NCI-H2196 (cell line): Measurements from ENCODE around the gene EGLN1.
A peak's percentile ranks its signal among the peaks of the same experiment; 100 is the strongest.
"Not testable (repeated sequence)": the region's sequence is repeated elsewhere in the genome, so short reads cannot be mapped to it uniquely, and the experiment has no call there.

Experiments
- DNase-seq: peaks from one replicate; lab custom pipeline; 2025; ENCODE audit not compliant: unreplicated experiment; lab: John Stamatoyannopoulos, UW

The EGLN1 gene

GRCh38 chr1:231364192-231364591 lies 57.9 kb downstream of the EGLN1 start:
- no peak for DNase-seq

DNA sequence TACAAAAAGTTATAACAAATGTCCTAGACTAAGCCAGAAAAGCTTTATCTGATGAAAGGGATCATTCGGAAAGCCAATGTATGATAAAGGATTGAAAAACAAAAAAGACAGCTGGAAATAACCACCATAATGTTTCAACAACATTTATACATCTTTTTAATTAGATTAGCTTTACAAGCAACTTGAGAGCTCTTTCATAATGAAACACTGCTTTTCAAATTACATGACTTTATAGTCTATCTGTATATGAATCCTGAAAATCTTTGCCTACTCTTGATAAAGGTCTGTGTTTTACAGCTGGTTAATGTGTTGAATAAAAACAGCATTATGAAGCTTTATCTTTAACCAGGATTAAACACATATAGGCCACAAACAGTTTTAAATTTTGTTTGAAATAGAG lies 58.5 kb downstream of the EGLN1 start:
- DNase-seq, result no peak

DNA sequence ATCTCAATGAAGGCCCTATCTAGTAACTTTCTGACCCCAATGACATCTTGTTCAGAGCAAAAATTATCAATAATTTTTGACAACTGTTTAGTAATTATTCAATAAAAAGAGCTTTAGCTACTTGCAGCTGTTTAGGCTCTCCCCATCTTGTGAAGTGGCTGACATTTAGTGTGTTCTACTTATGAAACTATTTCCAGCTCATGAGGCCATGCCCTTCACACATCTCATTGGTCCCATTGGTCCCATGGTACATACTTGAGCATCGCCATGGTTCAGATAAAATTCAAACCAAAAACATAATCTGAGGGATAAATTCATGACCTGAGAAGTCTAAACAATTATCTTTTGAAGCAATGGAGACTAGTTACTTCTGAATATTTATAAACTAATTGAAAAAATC lies 59.8 kb downstream of the EGLN1 start:
- no peak for DNase-seq

GRCh38 chr1:231359113-231359512 lies 63.0 kb downstream of the EGLN1 start:
- no peak for DNase-seq

- DNase-seq, result peak; percentile 57
These were observed 64.2 kb downstream of the EGLN1 start for GRCh38 chr1:231357831-231358354.

- DNase-seq, result no peak
These were observed 64.8 kb downstream of the EGLN1 start for GRCh38 chr1:231357187-231357772.

- DNase-seq, result no peak
These were observed 66.9 kb downstream of the EGLN1 start for GRCh38 chr1:231355171-231355570.

DNA sequence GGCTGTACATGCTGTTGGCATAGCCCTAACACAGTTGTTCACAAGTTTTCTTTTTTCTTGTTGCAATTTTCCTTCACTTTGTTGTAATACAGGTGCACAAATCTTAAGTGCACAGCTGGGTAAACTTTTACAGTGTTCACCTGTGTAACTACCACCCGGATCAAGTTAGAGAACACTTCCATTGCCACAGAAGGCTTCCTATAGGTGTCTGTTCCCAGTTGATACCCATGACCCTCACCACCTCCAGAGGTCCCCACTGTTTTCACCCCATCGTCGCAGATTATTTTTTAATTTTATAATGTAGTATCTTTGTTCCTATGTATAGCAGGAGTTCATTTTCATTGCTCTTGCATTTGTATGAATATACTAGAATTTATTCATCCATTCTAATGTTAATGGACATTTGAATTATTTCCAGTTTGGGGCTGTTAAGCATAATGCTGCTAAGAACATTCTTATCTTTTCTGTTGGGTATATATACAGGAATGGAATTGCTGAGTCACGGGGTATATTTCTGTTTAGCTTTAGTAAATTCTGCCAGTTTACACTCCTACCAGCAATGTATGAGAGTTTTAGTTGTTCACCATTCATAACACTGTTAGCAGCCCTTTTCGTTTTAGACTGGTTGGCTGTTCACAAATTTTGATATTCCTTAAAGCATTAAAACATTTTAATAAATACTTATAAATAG lies 67.6 kb downstream of the EGLN1 start:
- no peak for DNase-seq

DNA sequence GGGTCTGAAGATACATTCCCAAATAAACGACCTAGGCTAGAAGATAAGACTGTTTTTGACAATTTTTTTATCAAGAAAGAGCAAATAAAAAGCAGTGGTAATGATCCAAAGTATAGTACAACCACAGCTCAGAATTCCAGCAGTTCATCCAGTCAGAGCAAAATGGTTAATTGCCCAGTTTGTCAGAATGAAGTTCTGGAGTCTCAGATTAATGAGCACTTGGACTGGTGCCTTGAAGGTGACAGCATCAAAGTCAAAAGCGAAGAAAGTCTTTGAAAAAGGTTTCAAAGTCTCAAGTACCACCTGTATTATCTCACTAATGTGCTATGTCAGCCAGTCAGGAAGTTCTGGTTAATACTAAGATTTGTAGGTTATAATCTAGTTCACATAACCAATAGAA lies 69.0 kb downstream of the EGLN1 start:
- DNase-seq, result no peak

DNA sequence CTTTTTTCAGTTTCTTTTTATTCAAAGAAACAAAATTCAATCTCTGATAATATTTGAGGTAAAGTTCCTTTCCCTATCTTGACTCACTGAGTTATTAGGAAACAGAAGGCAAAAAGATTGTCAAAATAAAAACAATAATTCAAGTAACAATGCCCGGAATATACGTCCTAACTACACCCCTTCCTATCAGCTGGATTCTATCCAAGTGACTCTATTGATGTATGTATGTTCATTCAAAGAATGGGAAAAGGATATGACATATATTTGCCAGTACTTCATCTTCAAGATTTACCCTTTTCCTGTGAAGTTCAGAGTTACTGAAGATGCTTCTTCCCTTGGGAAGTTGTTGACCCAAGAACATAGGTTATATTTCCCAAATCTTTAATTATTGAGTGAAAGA lies 70.3 kb downstream of the EGLN1 start:
- no peak for DNase-seq

- DNase-seq, result not testable (repeated sequence)
These were observed 73.2 kb downstream of the EGLN1 start for GRCh38 chr1:231348856-231349255.

DNA sequence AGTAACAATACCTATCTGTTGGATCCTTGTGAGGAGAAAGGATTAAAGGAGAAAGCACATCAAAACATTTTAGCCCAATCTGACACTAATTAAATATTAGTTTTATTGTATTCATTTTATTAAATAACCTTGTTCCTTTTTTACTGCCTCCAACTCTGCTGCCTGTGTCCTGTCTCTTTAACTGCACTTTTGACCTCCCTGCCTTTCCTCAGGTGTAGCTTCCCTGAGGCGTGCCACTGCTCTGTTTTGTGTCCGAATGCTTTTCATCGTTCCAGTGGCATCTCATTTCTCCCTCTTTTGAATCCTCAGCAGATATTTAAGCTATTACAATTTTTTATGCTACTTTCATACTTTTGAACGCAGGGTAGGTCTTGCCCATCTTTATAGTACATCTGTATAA lies 73.6 kb downstream of the EGLN1 start:
- DNase-seq, result no peak

DNA sequence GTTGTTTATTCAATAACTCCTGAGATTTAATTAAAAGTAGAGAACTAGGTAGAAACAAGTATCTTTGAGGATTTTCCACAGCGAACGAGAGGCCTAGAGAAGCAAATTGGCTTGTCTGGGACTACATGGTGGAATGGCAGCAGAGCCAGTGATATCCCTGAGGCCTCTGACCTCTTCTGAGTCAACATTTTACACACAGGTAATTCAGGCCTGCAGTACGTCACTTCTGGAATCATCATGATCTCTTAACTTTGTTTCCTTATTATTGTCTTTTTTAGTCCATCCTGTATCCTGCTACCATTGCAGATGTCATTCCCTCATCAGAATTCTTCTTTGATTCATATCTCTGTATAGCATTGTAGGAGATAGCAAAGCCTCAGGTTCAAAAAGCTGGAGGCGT lies 74.1 kb downstream of the EGLN1 start:
- DNase-seq, result no peak

GRCh38 chr1:231340328-231341013 lies 81.6 kb downstream of the EGLN1 start:
- DNase-seq, result no peak

GRCh38 chr1:231338270-231339128 lies 83.6 kb downstream of the EGLN1 start, which contains the start of gene SPRTN:
Gene SPRTN, plus strand, starts transcription at chr1:231338293. Its CDS starts 91 bp downstream, at chr1:231338384.
- DNase-seq, result no peak

GRCh38 chr1:231337472-231338269 lies 84.4 kb downstream of the EGLN1 start, which contains the start of gene EXOC8:
Gene EXOC8, minus strand, starts transcription at chr1:231337852. Its CDS starts 107 bp downstream, at chr1:231337745.
- DNase-seq, result peak; percentile 98

DNA sequence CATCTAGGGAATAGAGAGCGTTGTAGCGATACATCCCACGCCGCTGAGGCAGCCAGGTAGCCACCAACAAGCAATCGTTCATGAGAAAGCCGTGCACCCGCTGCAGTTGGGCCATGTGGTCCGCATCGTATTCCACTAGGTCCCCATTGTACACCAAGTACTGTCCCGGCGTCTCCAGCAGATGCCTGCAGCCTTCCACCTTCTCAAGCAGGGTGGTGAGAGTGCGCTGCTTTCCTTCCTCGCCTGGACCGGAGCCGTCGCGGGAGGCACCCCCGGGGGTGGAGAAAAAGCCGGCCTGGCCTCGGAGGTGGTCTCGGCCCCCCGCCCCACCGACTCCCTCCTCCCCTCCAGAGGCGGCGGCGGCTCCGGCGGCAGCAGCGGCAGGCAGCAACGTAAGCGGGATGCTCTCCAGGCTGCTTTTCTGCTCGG lies 85.0 kb downstream of the EGLN1 start:
- no peak for DNase-seq

DNA sequence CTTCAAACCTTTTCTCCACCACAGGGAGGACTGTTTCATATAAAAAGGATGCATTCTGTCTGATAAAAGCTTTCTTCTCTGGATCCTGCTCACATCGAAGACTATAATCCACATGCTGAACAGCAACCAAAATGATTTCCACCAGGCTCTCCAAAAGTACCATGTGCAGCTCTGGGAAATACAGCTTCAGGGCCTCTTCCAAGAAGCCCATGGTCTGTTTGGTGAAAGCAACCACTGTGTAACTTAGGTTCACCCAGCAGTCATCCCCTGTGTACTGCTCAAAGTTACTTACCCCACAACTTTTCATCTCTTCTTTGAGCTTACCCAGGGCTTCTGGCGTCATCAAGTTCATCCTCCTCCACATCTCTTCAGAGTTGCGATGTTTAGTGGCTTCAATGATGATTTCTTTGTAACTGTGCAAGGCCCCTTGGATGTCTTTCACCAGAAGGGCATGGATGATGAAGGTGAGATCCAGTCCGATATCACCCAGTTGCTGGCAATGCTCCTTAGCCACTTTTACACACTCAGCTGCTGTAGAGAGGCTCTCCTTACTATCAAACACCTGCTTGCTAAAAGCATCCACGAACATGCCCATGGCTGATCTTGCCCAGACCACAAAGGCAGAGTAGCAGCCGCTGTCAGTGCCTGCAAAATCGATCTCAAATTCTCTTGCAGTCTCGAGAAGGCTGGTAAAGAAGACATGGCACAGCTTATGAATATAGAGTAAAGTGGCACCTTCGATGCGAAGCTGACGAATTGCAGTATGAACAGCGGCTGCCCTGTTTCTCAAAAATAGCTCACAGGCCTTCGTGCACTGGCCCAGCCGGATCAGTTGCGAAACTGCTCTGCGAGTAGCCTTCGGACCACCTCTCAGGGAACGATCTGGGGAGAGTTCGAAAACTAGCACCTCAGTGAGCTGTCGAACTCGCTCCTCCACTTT lies 86.2 kb downstream of the EGLN1 start:
- DNase-seq, result no peak

- no peak for DNase-seq
These were observed 87.1 kb downstream of the EGLN1 start for GRCh38 chr1:231334952-231335351.
